Trophoblast cell (in vitro differentiated cells and primary cell): ENCODE results near the gene TBC1D21.
A peak's percentile ranks its signal among the peaks of the same experiment; 100 is the strongest.

Source experiments
- DNase-seq, 2 donors: peaks; one replicate each; pipeline ENCODE4 v3.0.0-alpha.2; 2016
- H2AFZ ChIP-seq: 2 replicates; pipeline ENCODE4 v1.6.1; 2013; ENCODE audit warnings: low read length, moderate library complexity, mild to moderate bottlenecking; ENCODE audit not compliant: insufficient read depth, poor library complexity
- H2AK5ac ChIP-seq: 2 replicates; pipeline ENCODE4 v1.6.1; 2013; ENCODE audit warnings: mild to moderate bottlenecking, low read length
- H2BK120ac ChIP-seq: 2 replicates; pipeline ENCODE4 v1.6.1; 2013; ENCODE audit warnings: low read length, mild to moderate bottlenecking, moderate library complexity; ENCODE audit not compliant: insufficient read depth, poor library complexity
- H2BK12ac ChIP-seq: 2 replicates; pipeline ENCODE4 v1.6.1; 2013; ENCODE audit warnings: mild to moderate bottlenecking, low read length, moderate library complexity
- H2BK5ac ChIP-seq: 2 replicates; pipeline ENCODE4 v1.6.1; 2013; ENCODE audit warnings: low read length, low read depth, moderate library complexity, mild to moderate bottlenecking; ENCODE audit not compliant: poor library complexity
- H3K14ac ChIP-seq: 2 replicates; pipeline ENCODE4 v1.6.1; 2013; ENCODE audit warnings: mild to moderate bottlenecking, low read length
- H3K18ac ChIP-seq: 2 replicates; pipeline ENCODE4 v1.6.1; 2013; ENCODE audit warnings: mild to moderate bottlenecking, low read length
- H3K23ac ChIP-seq: 2 replicates; pipeline ENCODE4 v1.6.1; 2013; ENCODE audit warnings: low read length
- H3K27ac ChIP-seq: 2 replicates; pipeline ENCODE4 v1.5.1; 2013; ENCODE audit warnings: low read depth, mild to moderate bottlenecking, inconsistent platforms, low read length, moderate library complexity
- H3K27me3 ChIP-seq: 2 replicates; pipeline ENCODE4 v1.6.1; 2013; ENCODE audit warnings: inconsistent platforms, mild to moderate bottlenecking, low read length, moderate library complexity; ENCODE audit not compliant: insufficient read depth
- H3K36me3 ChIP-seq, 2 experiments: 1 replicate in 1 of 2; 2 replicates in 1 of 2; pipeline ENCODE4 v1.6.1; 2013; ENCODE audit warnings: low read length in 2 of 2, mild to moderate bottlenecking in 2 of 2, moderate library complexity in 1 of 2; ENCODE audit not compliant: insufficient read depth in 2 of 2, control insufficient read depth in 1 of 2
- H3K4ac ChIP-seq: 2 replicates; pipeline ENCODE4 v1.6.1; 2013; ENCODE audit warnings: low read depth, mild to moderate bottlenecking, low read length, moderate library complexity
- H3K4me1 ChIP-seq, 2 experiments: 1 replicate in 1 of 2; 2 replicates in 1 of 2; pipeline ENCODE4 v1.6.1; 2013; ENCODE audit warnings: low read length in 2 of 2, mild to moderate bottlenecking in 2 of 2, moderate library complexity in 1 of 2; ENCODE audit not compliant: insufficient read depth in 2 of 2, control insufficient read depth in 1 of 2
- H3K4me2 ChIP-seq: 2 replicates; pipeline ENCODE4 v1.6.1; 2013; ENCODE audit warnings: inconsistent platforms, mild to moderate bottlenecking, low read length, moderate library complexity
- H3K4me3 ChIP-seq: 2 replicates; pipeline ENCODE4 v1.5.1; 2013; ENCODE audit warnings: mild to moderate bottlenecking, low read depth, low read length, inconsistent platforms
- H3K79me1 ChIP-seq: one replicate; pipeline ENCODE4 v1.6.1; 2013; ENCODE audit warnings: low read length
- H3K79me2 ChIP-seq: 2 replicates; pipeline ENCODE4 v1.6.1; 2013; ENCODE audit warnings: low read length, mild to moderate bottlenecking; ENCODE audit not compliant: control insufficient read depth, insufficient read depth, poor library complexity
- H3K9ac ChIP-seq: 2 replicates; pipeline ENCODE4 v1.6.1; 2013; ENCODE audit warnings: mild to moderate bottlenecking, low read length
- H3K9me3 ChIP-seq: 2 replicates; pipeline ENCODE4 v1.6.1; 2013; ENCODE audit warnings: low read depth, mild to moderate bottlenecking, control low read depth, inconsistent platforms, low read length; ENCODE audit not compliant: insufficient read depth
- H4K12ac ChIP-seq: 2 replicates; pipeline ENCODE4 v1.6.1; 2013; ENCODE audit warnings: low read depth, mild to moderate bottlenecking, low read length, moderate library complexity
- H4K8ac ChIP-seq: 2 replicates; pipeline ENCODE4 v1.6.1; 2013; ENCODE audit warnings: low read depth, mild to moderate bottlenecking, low read length, moderate library complexity
- H4K91ac ChIP-seq: one replicate; pipeline ENCODE4 v1.6.1; 2013; ENCODE audit warnings: low read depth, mild to moderate bottlenecking, low read length, moderate library complexity
- WGBS: extraction: QIAGEN DNeasy Blood & Tissue Kit; methylation state at CpG from one replicate; pipeline ENCODE4 v1.1.7; 2013; ENCODE audit warnings: missing lambda C conversion rate; ENCODE audit not compliant: insufficient read length, insufficient coverage; ENCODE audit errors: extremely low coverage; 5-methylcytosine and 5-hydroxymethylcytosine counted together

Gene TBC1D21

GRCh38 chr15:73870700-73871408, 2.5 kb upstream of the TBC1D21 start:
- no peaks in the 10 kb centered on the region for H3K27me3 ChIP-seq
- no CpG with 5 or more reads among the region's 17 CpGs for WGBS
- H4K8ac ChIP-seq: no peak overlapping the region

DNA sequence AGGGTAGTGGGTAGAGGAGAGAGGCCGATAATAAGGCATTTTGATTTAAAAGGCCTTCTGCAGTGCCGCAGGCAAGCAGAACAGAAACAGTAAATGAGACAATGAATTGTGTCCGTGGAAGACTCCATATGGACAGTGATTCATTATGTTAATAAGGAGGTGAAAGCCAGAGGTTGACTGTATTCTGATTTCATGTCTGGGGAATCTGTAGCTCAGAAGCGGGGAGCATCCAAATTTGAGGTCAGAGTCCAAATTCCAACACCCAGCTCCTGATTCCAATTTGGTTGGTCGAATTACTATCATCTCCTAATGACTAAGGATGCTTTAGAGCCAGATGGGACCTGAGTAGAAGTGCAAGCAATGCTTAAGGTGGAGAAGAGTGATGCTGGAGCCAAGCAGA, 1.0 kb upstream of the TBC1D21 start:
- no CpG with 5 or more reads among the region's 5 CpGs for WGBS
- no peaks in the 10 kb centered on the region for H3K27me3 ChIP-seq

More at GRCh38 chr15:73870700-73871408, 2.5 kb upstream of the TBC1D21 start:
- no peaks in the 10 kb centered on the region for H3K4me1 ChIP-seq
- no peak overlapping the region for H3K9ac ChIP-seq
- H3K14ac ChIP-seq: no peak overlapping the region
- no peak overlapping the region for H3K23ac ChIP-seq
- H2BK5ac ChIP-seq: no peak overlapping the region
- no peak overlapping the region for H3K4me2 ChIP-seq
- no peak overlapping the region for H3K18ac ChIP-seq
- H2AFZ ChIP-seq: no peak overlapping the region
- no peak overlapping the region for H2AK5ac ChIP-seq
- H3K79me2 ChIP-seq: no peaks in the 10 kb centered on the region
- no peak overlapping the region for H2BK120ac ChIP-seq
- H2BK12ac ChIP-seq: no peak overlapping the region
- H3K4ac ChIP-seq: no peak overlapping the region
- no peak overlapping the region for H3K27ac ChIP-seq
- H4K91ac ChIP-seq: no peak overlapping the region
- H3K79me1 ChIP-seq: no peaks in the 10 kb centered on the region
- H3K9me3 ChIP-seq: no peaks in the 10 kb centered on the region
- no peak overlapping the region for H3K4me3 ChIP-seq
- no peak overlapping the region for H4K12ac ChIP-seq
- H3K36me3 ChIP-seq: no peaks in the 10 kb centered on the region
- no peak for DNase-seq

GRCh38 chr15:73873889-73874511, 636 bp downstream of the TBC1D21 start:
- no peak overlapping the region for H3K23ac ChIP-seq
- H4K12ac ChIP-seq: no peak overlapping the region
- H3K27me3 ChIP-seq: no peaks in the 10 kb centered on the region
- no peak overlapping the region for H3K9ac ChIP-seq
- H2AFZ ChIP-seq: no peak overlapping the region
- H4K91ac ChIP-seq: no peak overlapping the region
- WGBS: no CpG with 5 or more reads among the region's 6 CpGs
- H2AK5ac ChIP-seq: no peak overlapping the region
- H3K4me1 ChIP-seq: no peaks in the 10 kb centered on the region
- no peaks in the 10 kb centered on the region for H3K9me3 ChIP-seq
- no peaks in the 10 kb centered on the region for H3K79me1 ChIP-seq
- H3K27ac ChIP-seq: no peak overlapping the region
- peak; percentile 26 to 90 for DNase-seq
- no peak overlapping the region for H3K4me2 ChIP-seq
- no peak overlapping the region for H2BK12ac ChIP-seq
- no peaks in the 10 kb centered on the region for H3K79me2 ChIP-seq
- no peak overlapping the region for H2BK120ac ChIP-seq
- H3K18ac ChIP-seq: no peak overlapping the region
- H3K14ac ChIP-seq: no peak overlapping the region
- H3K4me3 ChIP-seq: no peak overlapping the region
- H3K36me3 ChIP-seq: no peaks in the 10 kb centered on the region
- H3K4ac ChIP-seq: no peak overlapping the region
- H2BK5ac ChIP-seq: no peak overlapping the region
- H4K8ac ChIP-seq: no peak overlapping the region

More for the DNA sequence above, 1.0 kb upstream of the TBC1D21 start:
- no peak overlapping the region for H3K4me2 ChIP-seq
- H4K12ac ChIP-seq: no peak overlapping the region
- no peak overlapping the region for H3K9ac ChIP-seq
- no peak overlapping the region for H4K91ac ChIP-seq
- H3K18ac ChIP-seq: no peak overlapping the region
- no peaks in the 10 kb centered on the region for H3K36me3 ChIP-seq
- H3K23ac ChIP-seq: no peak overlapping the region
- no peaks in the 10 kb centered on the region for H3K79me2 ChIP-seq
- H2BK12ac ChIP-seq: no peak overlapping the region
- H3K4ac ChIP-seq: no peak overlapping the region
- no peaks in the 10 kb centered on the region for H3K4me1 ChIP-seq
- no peak overlapping the region for H2AFZ ChIP-seq
- H3K27ac ChIP-seq: no peak overlapping the region
- H2BK5ac ChIP-seq: no peak overlapping the region
- no peak for DNase-seq
- no peak overlapping the region for H2AK5ac ChIP-seq
- H4K8ac ChIP-seq: no peak overlapping the region
- H3K14ac ChIP-seq: no peak overlapping the region
- H3K9me3 ChIP-seq: no peaks in the 10 kb centered on the region
- no peak overlapping the region for H2BK120ac ChIP-seq
- H3K4me3 ChIP-seq: no peak overlapping the region
- H3K79me1 ChIP-seq: no peaks in the 10 kb centered on the region

DNA sequence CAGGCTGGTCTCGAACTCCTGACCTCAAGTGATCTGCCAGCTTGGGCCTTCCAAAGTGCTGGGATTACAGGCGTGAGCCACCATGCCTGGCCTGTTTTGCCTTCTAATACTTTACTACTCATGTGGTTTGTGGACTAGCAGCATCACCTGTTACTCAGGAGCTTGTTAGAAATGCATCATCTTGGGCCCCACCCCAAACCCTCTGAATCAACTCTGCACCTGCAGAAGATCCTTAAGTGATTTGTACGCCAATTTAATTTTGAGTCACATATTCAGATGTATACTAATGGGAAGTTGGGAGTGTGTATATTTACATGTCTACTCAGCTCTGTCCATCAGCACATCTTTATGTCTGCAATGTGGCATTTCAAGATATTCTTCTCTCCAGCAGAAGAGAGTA, 6.1 kb downstream of the TBC1D21 start:
- Histone ChIP-seq H3K9ac (no peak overlapping the region), H4K91ac (no peak overlapping the region), H2AK5ac (no peak overlapping the region), H2BK12ac (no peak overlapping the region), H3K4me1 (no peaks in the 10 kb centered on the region), H3K27me3 (no peaks in the 10 kb centered on the region), H3K36me3 (no peaks in the 10 kb centered on the region), H3K4ac (no peak overlapping the region), H3K9me3 (no peaks in the 10 kb centered on the region), H3K4me2 (no peak overlapping the region), H3K27ac (no peak overlapping the region), H2AFZ (no peak overlapping the region), H3K79me1 (no peaks in the 10 kb centered on the region), H3K23ac (no peak overlapping the region), H2BK120ac (no peak overlapping the region), H4K8ac (no peak overlapping the region), H2BK5ac (no peak overlapping the region), H3K79me2 (no peaks in the 10 kb centered on the region), H4K12ac (no peak overlapping the region), H3K18ac (no peak overlapping the region), H3K14ac (no peak overlapping the region), H3K4me3 (no peak overlapping the region)
- no CpG with 5 or more reads among the region's 3 CpGs for WGBS
- DNase-seq: no peak
